ENCODE results near the gene TAF4B. TPM values are rescaled to one million over a fixed set of nuclear protein-coding genes. Genes with fewer than 3 reads are reported as not detected.

TAF4B gene
- total RNA-seq, 1 donor from 2014 or later, result 3.3 TPM

DNA sequence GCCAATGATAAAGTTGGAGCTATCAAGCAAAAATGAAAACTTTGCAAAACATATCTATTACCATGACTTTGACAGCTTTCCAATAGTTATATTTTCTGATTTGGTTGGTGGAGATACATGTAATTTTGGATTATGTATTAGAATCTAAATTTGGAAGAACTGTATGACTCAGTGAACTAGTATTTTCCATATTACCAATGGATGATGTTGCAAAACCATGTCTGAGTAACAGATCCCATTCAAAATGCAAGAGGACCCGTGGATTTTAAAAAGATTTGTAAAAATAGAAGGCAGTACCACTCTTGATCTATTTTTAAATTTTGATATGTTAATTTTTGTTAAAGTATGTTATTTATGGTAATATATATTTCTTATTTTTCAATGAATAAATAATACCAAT, 83.0 kb downstream of the TAF4B start:
- Mint-ChIP-seq H3K36me3 (ENCODE audit: low read depth, unreplicated experiment) (no peaks in the 10 kb centered on the region), H3K4me3 (ENCODE audit: unreplicated experiment) (no peak overlapping the region), H3K27me3 (ENCODE audit: unreplicated experiment) (peaks cover 1% of the 10 kb centered on the region), H3K4me1 (ENCODE audit: unreplicated experiment) (peaks cover 12% of the 10 kb centered on the region), H3K27ac (ENCODE audit: unreplicated experiment) (no peak overlapping the region), H3K9me3 (ENCODE audit: unreplicated experiment) (no peaks in the 10 kb centered on the region)
- TF ChIP-seq, protein P1, sequence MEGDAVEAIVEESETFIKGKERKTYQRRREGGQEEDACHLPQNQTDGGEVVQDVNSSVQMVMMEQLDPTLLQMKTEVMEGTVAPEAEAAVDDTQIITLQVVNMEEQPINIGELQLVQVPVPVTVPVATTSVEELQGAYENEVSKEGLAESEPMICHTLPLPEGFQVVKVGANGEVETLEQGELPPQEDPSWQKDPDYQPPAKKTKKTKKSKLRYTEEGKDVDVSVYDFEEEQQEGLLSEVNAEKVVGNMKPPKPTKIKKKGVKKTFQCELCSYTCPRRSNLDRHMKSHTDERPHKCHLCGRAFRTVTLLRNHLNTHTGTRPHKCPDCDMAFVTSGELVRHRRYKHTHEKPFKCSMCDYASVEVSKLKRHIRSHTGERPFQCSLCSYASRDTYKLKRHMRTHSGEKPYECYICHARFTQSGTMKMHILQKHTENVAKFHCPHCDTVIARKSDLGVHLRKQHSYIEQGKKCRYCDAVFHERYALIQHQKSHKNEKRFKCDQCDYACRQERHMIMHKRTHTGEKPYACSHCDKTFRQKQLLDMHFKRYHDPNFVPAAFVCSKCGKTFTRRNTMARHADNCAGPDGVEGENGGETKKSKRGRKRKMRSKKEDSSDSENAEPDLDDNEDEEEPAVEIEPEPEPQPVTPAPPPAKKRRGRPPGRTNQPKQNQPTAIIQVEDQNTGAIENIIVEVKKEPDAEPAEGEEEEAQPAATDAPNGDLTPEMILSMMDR (IDR thresholded peaks at IDR 0.05; ENCODE audit: unreplicated experiment), result no peak
- no peak for DNase-seq (ENCODE audit: low spot score)

DNA sequence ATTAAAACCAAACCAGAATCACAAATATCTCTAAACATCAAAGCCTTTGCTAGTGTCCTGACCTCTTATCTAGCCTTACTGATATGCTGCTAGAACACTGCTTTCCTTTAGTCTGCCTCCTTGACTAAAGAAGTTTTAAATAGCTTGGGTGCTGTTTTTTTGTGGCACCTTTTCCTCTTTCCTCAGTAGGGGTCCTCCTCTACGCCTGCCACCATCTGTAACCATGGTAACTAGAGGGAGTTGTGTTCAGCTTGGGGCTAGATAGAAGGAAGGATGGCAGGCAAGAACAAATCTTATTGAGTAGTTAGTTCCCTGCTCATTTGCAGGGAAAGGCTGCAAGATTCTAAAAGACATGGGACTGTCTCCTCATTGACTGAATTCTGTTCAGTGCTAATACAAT, 86.0 kb downstream of the TAF4B start:
- no peak for DNase-seq (ENCODE audit: low spot score)
- no peaks in the 10 kb centered on the region for H3K9me3 Mint-ChIP-seq (ENCODE audit: unreplicated experiment)
- H3K4me1 Mint-ChIP-seq (ENCODE audit: unreplicated experiment), result peaks cover 12% of the 10 kb centered on the region
- TF ChIP-seq, protein P1 (IDR thresholded peaks at IDR 0.05; ENCODE audit: unreplicated experiment), result no peak
- no peaks in the 10 kb centered on the region for H3K36me3 Mint-ChIP-seq (ENCODE audit: low read depth, unreplicated experiment)
- no peak overlapping the region for H3K4me3 Mint-ChIP-seq (ENCODE audit: unreplicated experiment)
- peaks cover 1% of the 10 kb centered on the region for H3K27me3 Mint-ChIP-seq (ENCODE audit: unreplicated experiment)
- H3K27ac Mint-ChIP-seq (ENCODE audit: unreplicated experiment), result no peak overlapping the region

DNA sequence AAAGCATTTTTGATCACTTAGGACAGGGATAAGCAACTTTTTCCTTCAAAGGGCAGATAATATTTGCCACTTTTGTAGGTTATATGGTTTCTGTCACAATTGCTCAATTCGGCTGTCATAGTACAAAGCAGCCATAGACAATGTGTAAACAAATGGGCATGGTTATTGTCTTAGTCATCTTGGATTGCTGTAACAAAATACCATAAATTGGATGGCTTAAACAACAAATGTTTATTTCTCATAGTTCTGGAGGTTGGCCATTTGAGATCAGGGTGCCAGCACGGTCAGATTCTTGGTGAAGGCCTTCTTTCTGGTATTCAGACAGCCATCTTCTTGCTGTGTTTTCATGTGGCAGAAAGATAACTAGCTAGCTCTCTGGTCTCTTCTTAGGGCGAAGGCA, 91.2 kb downstream of the TAF4B start:
- no peaks in the 10 kb centered on the region for H3K27me3 Mint-ChIP-seq (ENCODE audit: unreplicated experiment)
- TF ChIP-seq, protein P1 (IDR thresholded peaks at IDR 0.05; ENCODE audit: unreplicated experiment), result no peak
- H3K27ac Mint-ChIP-seq (ENCODE audit: unreplicated experiment), result no peak overlapping the region
- no peak overlapping the region for H3K4me3 Mint-ChIP-seq (ENCODE audit: unreplicated experiment)
- H3K4me1 Mint-ChIP-seq (ENCODE audit: unreplicated experiment), result peaks cover 1% of the 10 kb centered on the region
- no peaks in the 10 kb centered on the region for H3K36me3 Mint-ChIP-seq (ENCODE audit: low read depth, unreplicated experiment)
- DNase-seq (ENCODE audit: low spot score), result no peak
- no peaks in the 10 kb centered on the region for H3K9me3 Mint-ChIP-seq (ENCODE audit: unreplicated experiment)

DNA sequence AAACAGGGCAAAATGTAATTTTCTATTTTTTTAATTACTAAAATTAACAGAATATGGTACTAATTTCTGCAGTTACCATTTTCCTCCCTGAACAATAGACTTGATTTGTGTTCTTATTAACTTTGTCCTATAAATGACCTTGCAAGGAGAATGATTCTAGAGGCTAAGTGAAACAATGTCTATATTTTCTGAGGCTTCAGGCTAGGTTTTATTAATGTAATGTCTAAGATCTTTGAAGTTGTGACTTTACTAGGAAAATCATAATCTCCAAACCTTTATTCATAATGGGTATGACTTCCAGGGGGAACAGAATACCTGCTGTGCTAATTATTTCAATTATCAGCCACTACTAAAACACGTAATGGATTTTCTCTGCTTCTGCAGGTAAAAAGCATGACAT, 94.4 kb downstream of the TAF4B start:
- DNase-seq (ENCODE audit: low spot score), result no peak
- H3K27me3 Mint-ChIP-seq (ENCODE audit: unreplicated experiment), result no peaks in the 10 kb centered on the region
- no peaks in the 10 kb centered on the region for H3K9me3 Mint-ChIP-seq (ENCODE audit: unreplicated experiment)
- TF ChIP-seq, protein P1 (IDR thresholded peaks at IDR 0.05; ENCODE audit: unreplicated experiment), result no peak
- H3K27ac Mint-ChIP-seq (ENCODE audit: unreplicated experiment), result no peak overlapping the region
- no peaks in the 10 kb centered on the region for H3K36me3 Mint-ChIP-seq (ENCODE audit: low read depth, unreplicated experiment)
- H3K4me1 Mint-ChIP-seq (ENCODE audit: unreplicated experiment), result no peaks in the 10 kb centered on the region
- H3K4me3 Mint-ChIP-seq (ENCODE audit: unreplicated experiment), result no peak overlapping the region

DNA sequence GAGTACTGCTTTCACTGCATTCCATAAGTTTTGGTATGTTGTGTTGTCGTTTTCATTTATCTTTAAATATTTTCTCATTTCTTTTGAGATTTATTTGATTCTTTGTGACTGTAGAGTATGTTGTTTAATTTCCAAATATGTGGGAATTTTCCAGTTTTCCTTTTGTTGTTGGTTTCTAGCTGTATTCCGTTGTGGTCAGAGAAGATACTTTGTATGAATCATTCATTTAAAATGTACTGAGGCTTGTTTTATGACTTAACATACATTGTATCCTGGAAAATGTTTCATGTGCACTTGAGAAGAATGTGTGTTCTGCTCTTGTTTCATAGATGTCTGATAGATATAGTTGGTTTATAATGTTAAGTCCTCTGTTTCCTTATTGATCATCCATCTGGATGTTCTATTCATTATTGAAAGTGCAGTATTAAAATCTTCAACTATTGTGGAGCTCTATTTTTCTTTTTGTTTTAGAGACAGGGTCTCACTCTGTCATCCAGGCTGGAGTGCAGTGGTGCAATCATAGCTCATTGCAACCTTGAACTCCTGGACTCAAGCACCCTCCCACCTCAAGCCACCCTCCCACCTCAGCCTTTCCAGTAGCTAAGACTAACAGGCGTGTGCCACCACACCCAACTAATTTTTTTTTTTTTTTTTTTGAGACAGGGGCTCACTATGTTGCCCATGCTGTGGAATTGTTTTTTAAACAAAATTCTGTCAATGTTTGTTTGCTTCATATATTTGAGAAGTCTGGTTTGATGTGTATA, 96.8 kb downstream of the TAF4B start:
- no peak overlapping the region for H3K27ac Mint-ChIP-seq (ENCODE audit: unreplicated experiment)
- H3K9me3 Mint-ChIP-seq (ENCODE audit: unreplicated experiment), result no peaks in the 10 kb centered on the region
- H3K4me1 Mint-ChIP-seq (ENCODE audit: unreplicated experiment), result no peaks in the 10 kb centered on the region
- TF ChIP-seq, protein P1 (IDR thresholded peaks at IDR 0.05; ENCODE audit: unreplicated experiment), result no peak
- DNase-seq (ENCODE audit: low spot score), result no peak
- no peaks in the 10 kb centered on the region for H3K36me3 Mint-ChIP-seq (ENCODE audit: low read depth, unreplicated experiment)
- H3K27me3 Mint-ChIP-seq (ENCODE audit: unreplicated experiment), result no peaks in the 10 kb centered on the region
- H3K4me3 Mint-ChIP-seq (ENCODE audit: unreplicated experiment), result no peak overlapping the region

All from endothelial cell (in vitro differentiated cells).